GM18505 (cell line): Measurements from ENCODE around the gene LRP8.
"Not testable (repeated sequence)": the region's sequence is repeated elsewhere in the genome, so short reads cannot be mapped to it uniquely, and the experiment has no call there.

Source experiments
- ATAC-seq: cut with Tn5 transposase; IDR thresholded peaks from one replicate; pipeline ENCODE4 v1.9.1; 2021; ENCODE audit not compliant: unreplicated experiment
- POLR2A ChIP-seq: IDR thresholded peaks from 4 replicates; pipeline ENCODE4 v1.6.1; 2011; ENCODE audit warnings: borderline replicate concordance; ENCODE audit not compliant: insufficient read depth, insufficient read length; ENCODE audit errors: extremely low read depth

The LRP8 gene

DNA sequence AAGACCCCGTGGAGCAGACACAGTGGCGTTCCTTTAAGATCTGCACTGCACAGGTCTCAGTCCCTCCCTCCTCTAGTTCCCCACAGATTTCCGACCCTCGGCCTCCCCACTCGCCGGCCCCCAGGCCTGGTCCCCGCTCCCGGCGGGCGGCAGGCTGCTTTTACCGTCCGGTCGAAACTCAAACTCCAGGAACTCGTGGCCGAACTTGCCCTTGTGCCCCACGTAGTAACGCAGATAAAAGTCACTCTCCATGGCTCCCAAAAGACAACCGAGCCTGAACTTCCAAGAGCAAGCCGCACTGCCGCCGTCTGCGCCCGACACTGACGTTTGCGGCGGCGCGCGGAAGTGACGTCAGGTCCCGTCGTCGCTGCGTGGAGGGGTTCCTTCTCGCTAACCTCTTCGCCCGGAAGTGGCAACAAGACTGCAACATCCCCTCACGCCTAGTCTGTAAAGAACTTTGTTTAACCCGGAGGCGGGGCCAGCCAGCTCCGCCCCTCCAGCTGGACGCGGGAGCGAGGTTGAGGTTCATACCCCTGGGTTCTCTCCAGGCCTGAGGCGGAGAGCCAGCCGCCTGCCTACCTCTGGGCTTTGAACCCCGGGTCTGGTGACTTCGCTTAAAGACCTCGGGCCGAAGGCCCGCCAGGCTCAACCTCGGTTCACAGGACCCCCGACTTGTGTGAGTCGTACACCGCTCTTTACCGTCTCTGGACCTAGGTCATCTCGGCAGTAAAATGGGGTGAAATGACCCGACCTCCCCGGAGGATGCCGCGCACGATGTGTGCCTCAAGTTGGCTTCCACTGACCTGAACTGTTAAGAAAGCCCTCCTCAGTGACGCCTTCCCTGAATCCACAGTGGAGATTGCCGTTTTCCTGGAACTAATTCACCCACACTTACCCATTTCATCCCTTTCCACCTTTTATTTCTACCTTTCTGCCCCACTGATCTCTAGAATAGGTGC, 89.4 kb downstream of the LRP8 start, which contains the start of gene MAGOH:
TSS of gene MAGOH (minus strand) at position 322 of the 959 bp plus-strand sequence. CDS start at position 252, 70 bp downstream.
- ATAC-seq: peak; percentile 96
- TF ChIP-seq POLR2A: peak; percentile 83

GRCh38 chr1:53237638-53238037, 90.2 kb downstream of the LRP8 start:
- ATAC-seq: no peak
- no peak for TF ChIP-seq POLR2A

- no peak for ATAC-seq
- no peak for TF ChIP-seq POLR2A
Observed at GRCh38 chr1:53220962-53221286, 106.9 kb downstream of the LRP8 start.

DNA sequence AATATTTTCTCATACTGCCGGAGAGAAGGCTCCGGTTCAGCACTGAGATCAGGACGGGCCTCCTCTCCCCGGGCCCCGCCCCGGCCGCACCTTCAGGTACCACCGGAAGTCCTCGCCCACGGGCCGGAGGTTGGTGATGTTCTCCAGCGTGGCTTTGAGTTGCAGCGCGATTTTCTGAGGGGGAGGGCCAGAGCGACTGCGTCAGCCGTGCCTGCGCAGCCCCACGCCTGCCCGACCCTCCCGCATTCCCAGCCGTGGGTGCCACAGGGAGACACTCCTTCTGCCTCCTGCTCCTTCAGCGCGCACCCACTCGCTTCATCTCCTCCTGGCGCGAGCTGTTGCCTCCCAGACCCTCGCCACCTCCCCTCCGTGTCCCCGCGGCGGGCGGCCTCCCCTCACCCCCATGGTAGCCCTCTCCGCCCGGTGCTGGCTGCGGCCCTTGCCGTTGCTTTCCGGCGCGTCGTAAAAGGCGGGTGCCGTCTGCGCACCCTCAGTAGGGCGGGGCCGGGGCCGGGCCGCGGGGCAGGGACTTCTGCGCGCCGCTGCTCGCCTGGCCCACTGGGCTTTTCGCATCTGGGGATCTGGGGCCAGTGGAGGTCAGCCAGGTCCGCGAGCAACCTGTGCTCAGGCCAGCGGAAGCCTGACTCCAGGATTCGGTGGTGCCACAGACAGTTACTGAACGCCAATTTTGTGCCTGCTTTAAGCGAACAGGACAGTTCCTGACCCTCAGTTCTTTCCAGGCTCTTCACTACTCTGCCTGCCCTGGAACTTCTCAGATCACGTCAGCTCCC, 107.5 kb downstream of the LRP8 start, which contains the start of gene CZIB:
TSS of gene CZIB (minus strand) at position 464 of the 791 bp plus-strand sequence. CDS start at position 405, 59 bp downstream.
- peak; percentile 89 for ATAC-seq
- TF ChIP-seq POLR2A: peak; percentile 97

GRCh38 chr1:53219711-53220110, 108.2 kb downstream of the LRP8 start:
- TF ChIP-seq POLR2A: no peak
- ATAC-seq: no peak

DNA sequence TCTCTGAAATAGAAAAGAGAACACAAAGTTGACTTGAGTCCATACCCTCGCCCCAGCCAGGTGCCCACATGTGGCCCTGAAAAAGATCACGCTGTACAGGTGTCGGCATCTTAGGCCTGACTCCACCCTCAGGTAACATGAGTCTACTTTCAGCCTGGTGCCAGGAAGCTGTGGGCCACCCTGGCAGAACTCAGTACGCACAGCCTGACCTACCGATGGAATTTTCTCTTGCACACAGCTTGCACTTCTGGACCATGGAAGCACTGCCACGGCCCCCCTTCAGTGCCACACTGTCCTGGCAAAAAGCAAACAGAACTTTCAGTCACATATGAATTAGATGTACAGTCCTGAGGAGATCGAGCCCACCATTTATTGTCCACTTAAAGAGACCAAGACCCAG, 109.7 kb downstream of the LRP8 start:
- no peak for TF ChIP-seq POLR2A
- ATAC-seq: no peak

GRCh38 chr1:53214376-53214940, 113.4 kb downstream of the LRP8 start:
- TF ChIP-seq POLR2A: no peak
- ATAC-seq: no peak

DNA sequence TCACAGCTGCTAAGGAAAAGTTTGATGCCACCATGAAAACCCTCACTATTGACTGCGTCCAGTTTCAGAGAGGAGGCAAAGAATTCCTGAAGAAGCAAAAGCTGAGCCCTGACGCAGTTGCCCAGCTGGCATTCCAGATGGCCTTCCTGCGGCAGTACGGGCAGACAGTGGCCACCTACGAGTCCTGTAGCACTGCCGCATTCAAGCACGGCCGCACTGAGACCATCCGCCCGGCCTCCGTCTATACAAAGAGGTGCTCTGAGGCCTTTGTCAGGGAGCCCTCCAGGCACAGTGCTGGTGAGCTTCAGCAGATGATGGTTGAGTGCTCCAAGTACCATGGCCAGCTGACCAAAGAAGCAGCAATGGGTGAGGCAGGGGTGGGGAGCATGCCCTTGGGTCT, 116.9 kb downstream of the LRP8 start:
- no peak for ATAC-seq
- no peak for TF ChIP-seq POLR2A

DNA sequence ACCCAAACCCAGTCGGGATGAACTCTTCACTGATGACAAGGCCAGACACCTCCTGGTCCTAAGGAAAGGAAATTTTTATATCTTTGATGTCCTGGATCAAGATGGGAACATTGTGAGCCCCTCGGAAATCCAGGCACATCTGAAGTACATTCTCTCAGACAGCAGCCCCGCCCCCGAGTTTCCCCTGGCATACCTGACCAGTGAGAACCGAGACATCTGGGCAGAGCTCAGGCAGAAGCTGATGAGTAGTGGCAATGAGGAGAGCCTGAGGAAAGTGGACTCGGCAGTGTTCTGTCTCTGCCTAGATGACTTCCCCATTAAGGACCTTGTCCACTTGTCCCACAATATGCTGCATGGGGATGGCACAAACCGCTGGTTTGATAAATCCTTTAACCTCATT, 117.5 kb downstream of the LRP8 start:
- TF ChIP-seq POLR2A: no peak
- no peak for ATAC-seq

DNA sequence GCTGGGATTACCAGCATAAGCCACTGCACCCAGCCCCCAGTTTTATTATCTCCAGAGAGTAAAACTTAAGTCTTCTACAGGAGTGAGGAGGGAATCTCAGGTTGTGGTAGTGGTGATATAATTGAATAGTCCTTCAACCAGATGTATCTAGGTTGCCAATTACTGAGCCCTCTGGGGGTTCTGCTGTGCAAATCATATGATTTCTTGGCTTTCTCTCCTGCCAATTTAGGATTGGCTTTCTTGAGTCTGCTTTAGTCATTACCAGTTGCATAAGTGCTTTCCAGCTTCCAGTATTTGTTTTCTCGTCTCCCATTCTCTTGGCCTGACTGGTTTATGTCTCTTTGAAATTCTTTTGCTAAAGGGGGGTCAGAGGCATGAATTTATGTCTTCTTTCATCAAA, 120.1 kb downstream of the LRP8 start:
- no peak for TF ChIP-seq POLR2A
- no peak for ATAC-seq

- no peak for TF ChIP-seq POLR2A
- no peak for ATAC-seq
Observed at GRCh38 chr1:53206735-53207379, 121.0 kb downstream of the LRP8 start.

DNA sequence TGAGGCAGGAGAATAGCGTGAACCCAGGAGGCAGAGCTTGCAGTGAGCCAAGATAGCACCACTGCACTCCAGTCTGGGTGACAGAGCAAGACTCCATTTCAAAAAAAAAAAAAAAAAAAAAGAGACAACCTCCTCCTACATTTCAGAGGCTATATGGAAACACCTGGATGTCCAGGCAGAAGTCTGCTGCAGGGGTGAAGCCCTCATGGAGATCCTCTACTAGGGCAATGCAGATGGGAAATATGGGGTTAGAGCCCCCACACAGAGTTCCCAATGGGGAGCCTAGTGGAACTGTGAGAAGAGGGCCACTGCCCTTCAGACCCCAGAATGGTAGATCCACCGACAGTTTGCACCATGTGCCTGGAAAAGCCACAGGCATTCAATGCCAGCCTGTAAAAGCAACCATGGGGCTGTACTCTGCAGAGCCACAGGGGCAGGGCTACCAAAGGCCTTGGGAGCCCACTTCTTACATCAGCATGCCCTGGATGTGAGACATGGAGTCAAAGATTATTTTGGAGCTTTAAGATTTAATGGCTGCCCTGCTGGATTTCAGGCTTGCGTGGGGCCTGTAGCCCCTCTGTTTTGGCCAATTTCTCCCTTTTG, 121.7 kb downstream of the LRP8 start:
- not testable (repeated sequence) for ATAC-seq

DNA sequence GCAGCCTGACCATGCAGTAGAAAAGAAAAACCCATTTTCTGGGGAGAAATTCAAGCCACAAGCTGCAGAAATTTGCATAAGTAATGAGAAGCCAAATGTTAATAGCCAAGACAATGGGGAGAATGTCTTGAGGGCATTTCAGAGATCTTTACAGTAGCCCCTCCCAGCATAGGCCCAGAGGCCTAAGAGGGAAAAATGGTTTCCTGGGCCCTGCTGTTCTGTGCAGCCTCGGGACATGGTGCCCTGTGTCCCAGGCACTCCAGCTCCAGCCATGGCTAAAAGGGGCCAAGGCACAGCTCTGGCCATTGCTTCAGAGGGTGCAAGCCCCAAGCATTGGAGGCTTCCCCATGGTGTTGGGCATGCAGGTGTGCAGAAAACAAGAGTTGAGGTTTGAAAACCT, 122.4 kb downstream of the LRP8 start:
- not testable (repeated sequence) for ATAC-seq

DNA sequence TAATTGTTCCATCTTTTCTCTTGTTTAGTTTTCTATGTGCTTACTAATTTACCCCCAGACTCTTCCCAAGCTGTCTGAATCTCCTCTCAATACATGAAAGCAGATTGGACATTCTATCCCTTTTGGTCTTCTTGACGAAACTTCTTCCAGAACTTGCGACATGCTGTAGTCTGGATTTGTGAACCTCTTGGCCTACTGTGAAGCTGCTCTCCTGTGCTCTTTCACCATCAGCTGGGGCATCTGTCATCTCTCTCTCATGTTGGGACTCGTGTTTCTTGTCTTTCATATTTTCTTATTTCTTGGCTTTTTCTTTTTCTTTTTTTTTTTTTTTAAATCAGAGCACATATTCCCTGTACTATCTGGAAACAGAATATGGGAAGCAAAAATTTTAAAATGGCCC, 124.4 kb downstream of the LRP8 start:
- TF ChIP-seq POLR2A: no peak
- no peak for ATAC-seq
